GM23338 (cell line): ENCODE measurements around the gene USP6NL.

Experiments
- CTCF ChIP-seq, 2 experiments: fragments of 200-600 bp in 1 of 2; sonication (generic) in 1 of 2; conservative IDR thresholded peaks; 2 replicates each; pipeline versions ENCODE4 v1.5.1 to v1.6.1; 2016 to 2017; ENCODE audit warnings: antibody characterized with exemption in 2 of 2, low read depth in 2 of 2, mild to moderate bottlenecking in 2 of 2, moderate library complexity in 1 of 2
- POLR2AphosphoS5 ChIP-seq: IDR thresholded peaks from 2 replicates; pipeline ENCODE4 v1.6.1; 2016; ENCODE audit warnings: antibody characterized with exemption, low read depth
- REST ChIP-seq: IDR thresholded peaks from one replicate; pipeline ENCODE4 v1.6.1; 2018; ENCODE audit warnings: antibody characterized with exemption; ENCODE audit not compliant: unreplicated experiment
- ZNF331 ChIP-seq: fragments of 250-450 bp; sonication (Bioruptor Pico); IDR thresholded peaks from 2 replicates; pipeline ENCODE4 v1.5.0; 2020; ENCODE audit warnings: low read depth, mild to moderate bottlenecking, moderate library complexity

DNA sequence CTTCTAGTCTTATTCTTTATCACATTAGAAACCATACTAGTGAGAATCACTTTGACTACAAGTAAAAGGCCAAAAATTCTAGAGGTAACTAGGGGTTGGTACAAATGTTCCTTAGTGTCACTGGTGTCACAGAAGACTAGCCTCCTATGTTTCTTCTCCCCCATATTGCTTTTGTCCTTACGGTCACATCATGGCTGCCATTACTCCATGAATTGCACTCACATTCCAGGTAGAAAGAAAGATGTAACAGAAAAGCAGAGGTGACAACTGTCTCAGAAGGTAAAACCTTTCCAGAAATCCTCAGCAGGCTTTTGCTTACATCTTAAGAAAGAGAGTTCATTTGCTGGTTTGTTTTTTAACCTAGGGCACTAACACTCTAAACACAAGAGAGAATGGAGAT, 42.9 kb downstream of the USP6NL start:
- no peak for TF ChIP-seq CTCF (conservative IDR thresholded peaks at IDR 0.05; ENCODE audit: low read depth in 2 of 2)
- no peak for TF ChIP-seq POLR2AphosphoS5
- TF ChIP-seq REST, result no peak
- no peak for TF ChIP-seq ZNF331 (CRISPR knock-in tag)
